GM19395 (cell line): ENCODE data around the gene TENM4.

Experiments
- ATAC-seq: cut with Tn5 transposase; IDR thresholded peaks from one replicate; pipeline ENCODE4 v1.9.1; 2021; ENCODE audit warnings: mild to moderate bottlenecking, moderate library complexity; ENCODE audit not compliant: unreplicated experiment

The TENM4 gene

DNA sequence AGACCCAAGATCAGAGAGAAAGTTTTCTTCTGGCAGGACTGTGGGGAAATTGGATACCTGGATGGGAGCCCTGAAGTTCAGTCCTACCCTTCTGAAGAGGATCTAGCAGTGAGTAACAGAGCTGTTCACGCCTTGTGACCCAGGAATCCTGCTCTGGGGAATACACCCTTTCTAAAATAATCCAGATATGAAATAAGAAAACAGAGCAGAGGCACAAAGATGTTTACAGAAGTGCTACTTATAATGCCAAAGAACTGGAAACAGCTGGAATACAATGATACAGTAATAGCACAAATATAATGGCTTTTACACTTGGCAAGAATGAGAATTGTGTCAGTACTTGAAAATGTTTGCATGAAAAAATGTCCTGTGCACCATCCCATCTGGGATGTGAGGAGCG lies 562.2 kb downstream of the TENM4 start:
- no peak for ATAC-seq

DNA sequence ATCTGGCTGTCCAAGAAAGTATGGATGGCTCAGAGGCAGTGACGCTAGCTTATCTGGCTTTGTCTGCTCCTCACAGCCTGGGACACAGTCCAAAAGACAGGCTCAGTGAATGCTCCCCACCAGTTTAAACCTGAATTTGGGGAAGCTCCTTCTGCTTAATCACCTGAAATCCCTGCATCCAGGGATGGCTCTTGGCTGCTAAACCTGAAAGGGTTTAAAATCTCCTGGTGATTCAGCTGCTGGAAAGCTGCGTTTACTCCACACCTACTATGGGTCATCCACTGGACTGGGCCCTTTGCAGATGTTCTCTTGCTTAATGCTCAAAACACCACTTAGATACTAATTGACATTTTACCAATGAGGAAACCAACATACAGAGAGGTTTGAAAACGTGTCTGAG lies 564.2 kb downstream of the TENM4 start:
- ATAC-seq: no peak

DNA sequence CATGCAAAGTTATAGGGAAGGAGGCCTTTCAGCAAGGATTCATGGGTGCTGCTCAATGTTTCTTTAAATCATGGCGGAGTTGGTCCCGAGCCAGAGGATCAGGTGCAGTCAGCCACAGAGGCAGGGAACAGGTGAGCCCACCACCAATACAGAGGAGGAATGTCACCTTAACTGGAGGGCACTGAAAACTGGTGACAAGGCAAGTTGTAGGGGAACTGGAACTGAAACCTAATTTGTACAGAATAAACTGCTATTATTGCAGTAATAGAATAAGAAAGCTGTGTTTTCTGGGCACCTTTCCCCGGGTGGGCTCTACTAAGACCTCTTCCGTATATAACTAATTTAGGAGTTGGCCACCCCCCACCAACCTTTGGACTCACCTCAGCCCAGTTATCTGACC lies 570.2 kb downstream of the TENM4 start:
- ATAC-seq: no peak

DNA sequence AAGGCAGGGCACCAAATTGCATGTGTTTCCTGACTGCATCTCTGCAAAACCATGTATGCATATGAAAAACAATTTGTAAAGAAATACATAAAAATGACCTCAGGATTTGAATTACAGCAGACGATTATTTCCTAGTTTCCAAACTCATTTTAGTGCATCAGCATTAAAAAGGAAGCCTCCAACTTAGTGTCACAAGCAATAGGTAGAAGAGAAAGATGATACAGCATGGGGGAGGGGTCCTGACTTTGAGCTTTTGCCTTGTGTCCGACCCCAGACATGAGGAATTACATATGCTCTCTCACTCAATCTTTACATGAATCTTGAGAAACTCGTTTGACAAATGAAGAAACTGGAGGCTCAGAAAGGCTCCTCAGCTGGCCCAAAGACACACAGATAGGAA lies 571.5 kb downstream of the TENM4 start:
- no peak for ATAC-seq

DNA sequence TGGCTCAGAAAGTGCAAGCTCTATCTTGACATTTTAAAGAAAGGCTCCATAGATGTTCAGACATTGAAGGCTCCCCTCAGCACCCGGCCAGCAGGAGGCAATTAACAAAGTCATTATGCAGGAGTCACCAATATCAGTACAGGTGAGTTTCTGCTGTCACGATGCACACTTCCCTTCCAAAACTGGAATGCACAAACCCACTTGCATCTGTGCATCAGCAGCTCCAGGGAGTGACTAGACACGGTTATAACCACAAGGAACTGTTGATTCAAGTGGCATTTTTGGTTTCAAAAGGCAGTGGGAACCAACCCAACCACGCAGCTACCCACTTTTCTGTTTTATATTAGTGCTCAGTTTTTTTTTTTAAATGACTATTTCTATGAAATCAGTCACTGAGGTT lies 572.3 kb downstream of the TENM4 start:
- ATAC-seq: no peak

DNA sequence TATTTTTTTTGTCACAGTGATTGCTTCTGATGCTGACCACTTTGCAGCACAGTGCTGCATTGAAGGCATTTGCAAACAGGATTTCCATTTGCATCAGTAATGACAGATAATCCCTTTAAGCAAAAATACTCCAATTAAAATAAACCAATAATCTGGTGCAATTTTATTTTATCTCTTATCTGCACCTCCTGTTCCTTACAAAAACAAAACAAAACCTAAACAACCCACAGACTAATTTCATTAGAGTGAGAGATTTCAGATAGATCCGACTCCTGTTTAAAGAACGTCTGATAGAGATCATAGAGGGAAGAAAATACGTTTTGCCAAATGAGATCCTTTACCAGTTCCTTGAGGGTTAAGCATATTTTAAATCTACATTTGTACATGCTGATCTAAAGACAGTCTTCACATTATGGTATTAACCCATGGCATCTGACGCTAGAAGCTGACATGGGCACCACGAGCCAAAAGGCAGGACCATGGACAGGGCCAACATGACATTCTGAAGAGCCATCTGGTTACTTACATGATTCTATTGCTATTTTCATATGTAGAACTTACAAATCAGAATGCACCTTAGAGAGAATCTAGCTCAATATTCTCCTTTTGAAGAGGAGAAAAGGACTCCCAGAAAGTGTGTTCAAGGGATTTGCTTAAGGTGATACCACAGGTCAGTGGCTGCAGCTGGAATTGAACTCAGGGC lies 580.0 kb downstream of the TENM4 start:
- ATAC-seq: no peak

DNA sequence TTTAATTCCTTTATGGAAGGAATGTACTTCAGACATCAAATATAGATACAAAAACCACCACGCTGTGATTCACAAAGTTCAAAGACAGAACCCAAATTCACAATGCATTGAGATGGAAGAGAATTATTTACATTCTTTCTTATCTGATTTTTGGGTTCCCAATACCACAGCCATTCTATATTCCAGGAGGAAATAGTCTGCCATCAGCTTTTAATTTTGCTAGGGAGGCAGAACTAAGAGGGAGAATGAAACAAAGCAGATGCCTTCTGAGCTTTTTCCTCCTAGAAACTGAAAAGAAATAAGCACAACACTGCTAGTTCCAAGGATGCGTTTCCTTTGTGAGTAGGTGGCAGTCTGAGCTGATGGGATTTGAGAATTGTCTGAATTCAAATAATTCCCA lies 583.1 kb downstream of the TENM4 start:
- ATAC-seq: no peak

DNA sequence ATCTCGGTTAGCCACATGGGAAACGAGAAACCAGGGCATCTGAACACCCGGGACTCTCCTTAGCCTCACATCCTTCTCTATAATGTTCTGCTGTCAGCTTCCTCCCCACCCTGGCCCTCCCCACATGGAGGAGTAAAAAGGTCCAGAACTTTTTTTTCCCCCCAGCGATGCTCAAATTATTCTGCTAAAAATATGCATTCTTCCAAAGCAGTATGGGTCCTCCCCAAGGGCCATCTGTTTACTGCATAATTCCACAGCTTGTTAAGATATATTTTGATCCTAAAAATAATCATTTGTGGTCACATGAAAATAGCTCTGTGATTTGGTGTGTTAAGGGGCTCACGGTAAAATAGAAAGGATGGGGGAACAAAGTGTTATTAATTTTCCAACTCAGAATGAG lies 584.6 kb downstream of the TENM4 start:
- ATAC-seq: no peak

DNA sequence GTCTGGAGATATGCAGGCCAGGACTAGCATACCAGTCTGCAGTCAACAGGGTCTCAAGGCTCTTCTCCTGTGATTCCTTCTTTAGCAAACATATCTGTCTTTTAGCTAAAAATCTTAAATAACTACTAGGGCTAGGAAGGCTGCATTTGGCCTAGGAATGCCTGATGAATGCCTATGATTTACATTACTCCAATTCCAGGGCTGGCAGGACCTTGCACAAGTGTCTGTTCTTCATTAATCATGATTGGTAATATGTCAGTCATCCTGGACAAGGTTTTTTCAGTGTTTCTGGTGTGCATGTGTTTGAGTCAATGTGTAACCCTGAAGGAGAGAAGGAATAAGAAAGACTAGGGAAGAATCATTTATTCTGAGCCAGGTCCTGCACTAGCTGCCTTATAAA lies 585.7 kb downstream of the TENM4 start:
- ATAC-seq: no peak

DNA sequence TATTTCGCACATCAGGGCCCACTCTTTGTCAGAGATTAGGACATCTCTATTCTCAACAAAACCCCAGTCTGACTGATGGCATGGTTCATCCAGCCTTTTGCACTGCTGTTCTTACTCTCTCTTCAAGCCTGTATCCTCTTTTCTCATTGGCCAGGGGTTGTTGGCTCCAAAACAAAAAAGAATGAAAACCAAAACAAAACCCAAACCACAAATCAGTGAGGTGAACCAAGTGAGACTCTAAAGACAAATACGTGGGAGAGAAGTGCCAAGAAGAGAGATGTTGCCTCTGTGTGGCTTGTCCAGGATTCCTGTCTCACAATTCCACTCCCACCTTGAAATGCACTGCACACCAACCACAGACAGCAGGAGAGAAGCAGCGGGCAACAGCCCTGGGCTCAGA lies 587.3 kb downstream of the TENM4 start:
- no peak for ATAC-seq

DNA sequence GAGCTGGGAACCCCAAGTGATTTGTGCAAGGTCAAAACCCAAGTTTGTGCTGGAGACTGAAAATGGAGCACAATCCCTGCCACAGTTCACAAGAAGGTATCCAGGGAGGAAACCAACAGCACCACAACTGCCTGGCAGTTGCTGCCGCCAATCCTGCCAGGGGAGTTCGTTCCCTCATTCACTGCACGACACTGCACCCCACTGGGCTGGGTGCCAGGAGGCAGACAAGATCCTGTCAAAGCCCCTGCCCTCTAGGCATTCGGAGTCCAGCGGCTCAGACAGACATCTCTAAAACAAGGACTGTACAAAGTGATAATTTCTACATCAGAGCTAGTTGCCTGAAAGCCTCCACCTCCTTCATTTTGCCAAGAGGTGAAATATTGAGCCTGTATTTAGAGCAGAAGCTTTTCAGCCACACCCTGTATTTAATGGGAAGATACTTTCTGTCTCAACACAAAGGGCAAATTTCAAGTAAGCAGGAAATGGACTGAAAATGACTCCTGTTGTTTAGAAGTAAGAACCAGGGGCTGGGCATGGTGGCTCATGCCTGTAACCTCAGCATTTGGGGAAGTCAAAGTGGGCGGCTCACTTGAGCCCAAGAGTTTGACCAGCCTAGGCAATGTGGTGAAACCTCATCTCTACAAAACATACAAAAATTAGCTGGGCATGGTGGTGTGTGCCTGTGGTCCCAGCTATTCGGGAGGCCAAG lies 588.8 kb downstream of the TENM4 start:
- ATAC-seq: no peak

DNA sequence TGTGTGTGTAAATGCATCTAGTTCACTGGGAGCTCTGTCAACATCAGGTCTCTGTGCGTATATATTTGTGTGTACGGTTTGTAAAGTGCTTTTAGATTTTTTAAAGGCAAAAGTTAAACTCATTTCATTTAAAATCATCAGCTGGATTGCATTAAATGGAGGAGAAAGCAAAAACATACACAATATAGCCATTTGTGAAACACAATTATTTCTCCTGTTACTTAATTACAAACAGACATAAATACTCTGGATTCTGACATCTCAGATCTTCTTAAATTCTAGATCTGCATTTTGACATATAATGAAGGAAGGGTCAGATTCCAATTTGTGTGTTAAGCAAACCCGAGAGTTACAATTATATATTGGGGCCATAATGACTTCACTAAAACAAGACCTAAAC lies 590.8 kb downstream of the TENM4 start:
- ATAC-seq: no peak

DNA sequence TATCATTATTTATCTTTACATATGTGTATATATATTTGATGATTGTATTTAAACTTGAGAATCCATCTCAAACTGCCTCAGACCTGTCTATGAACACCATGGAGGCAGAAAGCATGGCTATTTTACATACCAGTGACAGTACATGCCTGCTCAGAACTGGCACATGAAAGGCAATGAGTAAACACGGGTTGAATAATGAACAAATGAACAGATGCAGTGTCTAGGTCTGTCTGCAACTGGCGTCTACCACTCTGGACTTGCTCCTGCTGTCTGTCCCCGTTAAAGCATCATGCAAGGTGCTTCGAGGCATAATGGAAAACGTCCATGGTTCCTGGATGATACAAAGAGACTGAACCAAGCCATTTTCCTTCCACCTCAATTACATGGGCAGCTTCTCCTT lies 594.6 kb downstream of the TENM4 start:
- no peak for ATAC-seq

DNA sequence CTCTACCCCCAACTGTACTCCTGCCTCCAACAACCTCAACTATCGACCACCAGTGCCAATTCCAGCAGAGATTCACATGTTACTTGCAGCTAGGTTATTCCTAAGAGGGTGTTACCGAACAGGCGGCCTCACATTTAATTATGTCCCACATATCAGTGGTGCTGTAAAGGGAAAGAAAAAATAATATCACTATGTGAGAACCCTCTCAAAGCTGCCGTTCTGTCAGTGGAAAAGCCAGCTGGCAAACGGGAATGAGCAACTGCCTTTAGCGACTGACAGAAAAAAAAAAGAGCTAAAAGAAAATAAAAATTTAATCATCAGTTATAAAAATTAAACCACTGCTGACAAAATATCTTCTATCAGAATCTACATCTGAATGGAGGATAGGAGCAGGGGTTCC lies 595.3 kb downstream of the TENM4 start:
- ATAC-seq: no peak

DNA sequence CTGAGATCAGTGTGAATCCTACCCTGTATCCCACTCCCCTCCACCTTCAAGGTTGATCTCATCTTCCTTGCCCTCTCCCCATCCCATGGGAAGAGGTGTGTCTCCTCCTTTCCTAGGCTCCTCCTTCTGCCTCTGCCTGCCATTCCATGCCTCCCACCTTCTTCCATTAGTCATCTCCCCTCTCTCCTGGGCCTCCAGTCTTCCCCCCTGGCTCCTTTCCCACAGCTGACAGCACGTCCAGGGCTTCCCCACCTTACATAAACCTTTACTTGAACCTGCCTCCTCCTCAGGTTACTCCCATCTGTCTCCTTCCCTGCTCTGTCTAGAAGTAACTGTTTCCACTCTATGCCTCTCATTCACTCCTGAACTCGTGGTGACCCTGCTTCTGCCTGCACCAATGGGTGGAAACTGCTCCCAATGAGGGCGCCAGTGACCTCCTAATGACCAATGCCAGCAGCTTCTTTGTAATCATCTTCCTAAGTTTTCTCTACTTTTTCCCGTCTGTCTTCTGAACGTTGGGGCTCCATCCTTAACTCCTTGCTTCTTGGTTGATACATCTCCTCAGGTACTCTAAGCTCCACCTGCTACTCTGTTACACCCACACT lies 599.3 kb downstream of the TENM4 start:
- ATAC-seq: no peak

DNA sequence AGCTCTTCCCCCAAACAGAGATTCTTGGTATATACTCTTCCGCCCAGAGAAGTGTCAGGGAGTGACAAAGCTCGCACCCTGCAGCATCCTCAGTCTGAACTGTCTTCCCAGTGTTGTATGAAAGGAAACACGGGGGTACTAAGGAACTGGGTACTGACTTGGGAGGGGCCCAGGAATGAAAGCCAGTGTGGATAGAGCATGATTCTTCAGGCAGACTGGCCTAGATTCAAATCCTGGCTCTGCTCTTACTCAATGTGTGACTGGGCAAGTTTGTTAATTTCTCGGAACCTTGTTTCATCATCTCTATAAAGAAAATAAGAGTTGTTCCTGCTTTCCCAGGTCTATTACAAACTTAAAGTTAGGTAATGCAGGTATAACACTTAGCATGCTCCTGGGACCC lies 600.2 kb downstream of the TENM4 start:
- no peak for ATAC-seq

DNA sequence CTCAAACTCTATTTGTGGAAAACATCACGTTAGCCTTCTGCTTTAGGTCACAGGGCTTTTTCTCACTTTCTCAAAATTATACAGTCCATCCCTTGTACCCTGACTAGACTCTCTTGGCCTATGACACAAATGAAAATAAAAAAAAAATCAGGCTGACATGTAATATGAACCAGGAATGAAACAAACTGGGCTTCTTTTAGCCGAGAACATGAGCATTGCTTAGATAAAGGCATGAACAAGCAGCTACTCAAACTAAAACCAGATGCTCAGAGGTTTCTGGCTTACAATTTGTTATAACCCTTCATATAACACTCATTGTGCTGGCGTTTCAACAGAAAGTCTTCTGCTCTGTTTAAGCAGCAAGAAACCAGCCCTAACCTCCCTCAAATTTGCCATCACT lies 600.6 kb downstream of the TENM4 start:
- ATAC-seq: no peak

DNA sequence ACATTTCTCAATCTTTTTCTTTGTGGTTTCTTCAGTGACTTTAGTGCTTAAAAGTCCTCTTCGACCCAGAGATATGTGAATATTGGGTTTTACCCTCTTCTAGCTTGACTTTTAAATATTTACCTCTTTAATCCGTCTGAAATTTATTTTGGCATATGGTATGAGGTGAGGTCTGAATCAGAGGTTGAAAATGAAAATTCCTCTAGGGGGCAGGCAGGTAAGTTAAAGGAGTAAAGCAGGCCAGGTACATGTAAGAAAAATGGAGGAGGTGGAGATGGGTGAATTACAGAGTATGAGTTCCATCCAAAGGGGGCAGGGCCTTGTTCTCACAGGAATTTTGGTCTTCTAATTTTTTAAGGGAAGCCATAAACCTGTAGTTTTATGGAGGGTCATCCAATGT lies 602.4 kb downstream of the TENM4 start:
- ATAC-seq: no peak

DNA sequence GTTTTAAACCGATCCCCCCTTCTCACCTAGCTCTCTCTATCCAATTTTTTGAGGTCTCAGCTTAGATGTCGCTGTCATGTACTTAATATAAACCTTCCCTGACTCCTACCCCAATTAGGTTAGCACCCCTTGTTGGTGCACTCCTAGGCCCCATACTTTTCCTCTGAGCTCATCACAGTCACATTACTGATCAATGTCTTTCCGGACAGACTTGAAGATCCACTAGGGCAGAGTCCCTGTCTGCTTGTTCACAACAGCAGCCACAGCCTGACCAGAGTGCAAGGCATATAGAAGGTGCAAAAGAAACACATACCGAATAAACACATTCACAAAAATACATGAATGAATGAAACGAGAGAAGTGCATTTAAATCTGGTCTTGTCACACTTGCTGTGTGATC lies 605.2 kb downstream of the TENM4 start:
- ATAC-seq: no peak

DNA sequence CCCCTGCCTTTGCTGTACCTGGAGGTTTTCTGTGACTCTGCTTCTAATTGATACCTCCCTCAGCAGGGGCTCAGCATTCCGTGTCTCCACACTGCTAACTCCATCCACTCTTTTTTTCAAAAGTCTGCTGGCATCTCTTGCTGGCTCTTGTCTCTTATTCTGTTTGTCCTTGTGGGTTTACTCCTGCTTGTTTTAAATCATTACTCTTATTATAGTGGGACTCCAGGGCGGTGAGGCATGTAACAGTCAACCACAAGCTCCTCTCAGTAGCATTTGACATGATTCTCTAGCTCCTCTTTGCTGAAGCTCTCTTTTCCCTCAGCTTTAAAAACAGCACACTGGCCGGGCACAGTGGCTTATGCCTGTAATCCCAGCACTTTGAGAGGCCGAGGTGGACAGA lies 605.9 kb downstream of the TENM4 start:
- no peak for ATAC-seq

DNA sequence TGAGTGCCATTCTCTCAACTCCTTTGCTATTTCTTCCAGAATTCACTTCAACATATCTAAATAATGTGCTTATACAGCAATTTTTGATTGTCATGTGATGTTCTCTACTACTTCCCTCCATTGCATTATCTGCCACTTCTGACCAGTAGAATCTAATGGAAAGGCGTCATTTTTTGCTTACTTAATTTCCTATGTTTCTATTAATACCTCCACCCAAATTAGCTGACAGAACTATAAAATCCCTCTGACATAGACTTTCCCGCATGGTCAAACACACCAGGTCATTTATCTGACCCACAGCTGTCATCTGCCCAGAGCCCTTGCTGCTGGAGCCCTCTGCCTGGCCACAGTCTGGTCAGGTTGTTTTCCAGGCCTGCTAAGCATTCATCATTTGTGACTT lies 607.6 kb downstream of the TENM4 start:
- no peak for ATAC-seq

DNA sequence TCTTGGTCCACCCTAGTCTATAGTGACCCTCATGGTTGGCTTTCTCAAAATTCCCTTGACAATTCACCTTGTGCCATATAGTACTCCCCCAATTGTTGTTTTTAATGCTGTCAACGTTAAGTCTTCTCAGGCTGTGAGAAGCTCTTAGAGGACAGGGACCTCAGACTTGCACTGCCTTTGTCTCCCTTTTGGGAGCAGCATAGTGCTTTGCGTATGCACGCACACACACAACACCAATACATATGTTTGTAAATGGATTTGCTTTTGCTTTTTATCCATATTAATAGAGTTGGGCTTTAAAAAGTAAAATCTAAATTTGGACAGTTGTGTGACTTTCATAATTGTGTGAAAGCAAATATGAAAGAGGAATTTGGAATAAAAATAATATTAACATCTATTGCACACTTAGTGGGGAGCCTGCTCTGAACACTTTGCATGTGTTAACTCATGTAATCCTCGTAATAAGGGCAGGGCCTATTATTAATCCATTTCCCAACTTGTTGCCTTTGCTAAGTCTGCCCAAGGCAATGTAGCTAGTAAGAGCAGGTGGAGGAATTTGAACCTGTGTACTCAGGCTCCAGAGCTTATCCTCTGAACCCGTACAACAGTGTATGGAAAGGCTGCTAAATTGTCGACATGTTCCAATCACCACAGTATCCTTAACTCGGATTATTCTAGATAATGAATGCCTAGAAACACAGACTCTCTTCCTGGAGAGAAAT lies 608.4 kb downstream of the TENM4 start:
- no peak for ATAC-seq
